HG02852 (cell line): ENCODE data around the gene RGS6.
"Not testable (repeated sequence)": the region's sequence is repeated elsewhere in the genome, so short reads cannot be mapped to it uniquely, and the experiment has no call there.

ENCODE experiments used
- ATAC-seq: cut with Tn5 transposase; IDR thresholded peaks from one replicate; pipeline ENCODE4 v1.9.1; 2021; ENCODE audit warnings: mild to moderate bottlenecking, moderate library complexity; ENCODE audit not compliant: unreplicated experiment

Gene RGS6

GRCh38 chr14:71932229-71932981 is at the start of gene RGS6:
TSS of gene RGS6 (plus strand) at chr14:71932429.
- ATAC-seq: no peak

- no peak for ATAC-seq
Measured at GRCh38 chr14:71883094-71883493, 49.1 kb upstream of the RGS6 start.

- no peak for ATAC-seq
Measured at GRCh38 chr14:71885301-71885700, 46.9 kb upstream of the RGS6 start.

- not testable (repeated sequence) for ATAC-seq
Measured at GRCh38 chr14:71887802-71888201, 44.4 kb upstream of the RGS6 start.

GRCh38 chr14:71890541-71890940 is 41.7 kb upstream of the RGS6 start:
- no peak for ATAC-seq

GRCh38 chr14:71891185-71891584 is 41.0 kb upstream of the RGS6 start:
- ATAC-seq: no peak

GRCh38 chr14:71891970-71892369 is 40.3 kb upstream of the RGS6 start:
- no peak for ATAC-seq

DNA sequence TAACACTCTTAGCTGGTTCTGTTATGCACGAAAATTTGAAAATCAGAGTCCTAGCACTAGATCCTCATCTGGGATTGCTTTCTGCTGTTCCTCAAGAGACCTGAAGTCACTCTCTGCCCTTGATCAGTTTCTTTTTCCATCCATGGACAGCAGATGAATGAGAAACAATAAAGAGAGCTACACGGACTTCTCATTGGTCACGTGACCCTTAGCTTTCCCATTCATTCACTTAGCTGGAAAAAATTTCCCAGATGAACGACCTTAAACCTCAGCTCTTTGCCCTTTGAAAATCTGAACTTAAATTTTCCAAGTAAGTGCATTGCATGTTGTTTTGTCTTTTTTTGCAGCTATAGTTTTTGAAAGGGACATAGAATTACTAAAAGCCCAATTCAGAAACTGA is 27.2 kb upstream of the RGS6 start:
- ATAC-seq: no peak

DNA sequence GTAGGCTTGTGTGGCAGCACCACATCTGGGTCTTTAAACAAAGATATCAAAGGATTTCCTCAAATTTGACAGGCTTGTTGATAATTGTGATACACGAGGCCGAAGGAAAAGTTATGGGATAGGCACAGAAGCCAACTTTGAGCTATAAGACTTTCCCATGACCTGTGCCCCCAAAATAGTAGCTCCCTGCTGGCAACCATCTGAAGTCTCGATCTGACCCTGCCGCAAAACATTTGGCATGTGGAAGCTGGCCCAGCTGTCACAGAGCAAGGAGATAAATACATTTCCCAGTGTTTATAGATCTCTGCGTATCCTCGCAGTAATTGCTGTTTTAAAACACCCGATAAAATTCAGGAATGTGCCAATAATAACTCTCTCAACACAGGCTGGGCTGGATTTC is 26.4 kb upstream of the RGS6 start:
- ATAC-seq: no peak

- ATAC-seq: no peak
Measured at GRCh38 chr14:71907793-71908515, 24.3 kb upstream of the RGS6 start.

DNA sequence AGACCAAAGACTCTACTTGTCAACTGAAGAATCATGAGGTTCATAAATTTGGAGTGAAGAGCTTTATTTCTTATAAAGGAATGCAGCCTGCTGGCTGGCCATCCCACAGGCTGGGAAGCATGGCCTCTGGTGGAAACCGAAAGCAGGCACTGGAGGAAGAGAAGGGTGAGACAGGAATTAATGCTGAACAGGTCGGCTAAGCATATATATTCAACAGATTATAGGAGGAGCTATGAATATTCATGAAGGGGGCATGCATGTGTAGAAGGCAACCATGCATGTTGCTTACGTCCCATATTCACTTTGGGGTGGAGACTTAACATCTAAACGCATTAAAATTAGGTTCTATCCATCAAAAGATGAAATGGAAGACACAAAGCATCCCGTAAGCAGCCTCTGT is 20.6 kb upstream of the RGS6 start:
- ATAC-seq: no peak

- ATAC-seq: no peak
Measured at GRCh38 chr14:71913342-71913741, 18.9 kb upstream of the RGS6 start.

GRCh38 chr14:71918955-71919354 is 13.3 kb upstream of the RGS6 start:
- no peak for ATAC-seq

DNA sequence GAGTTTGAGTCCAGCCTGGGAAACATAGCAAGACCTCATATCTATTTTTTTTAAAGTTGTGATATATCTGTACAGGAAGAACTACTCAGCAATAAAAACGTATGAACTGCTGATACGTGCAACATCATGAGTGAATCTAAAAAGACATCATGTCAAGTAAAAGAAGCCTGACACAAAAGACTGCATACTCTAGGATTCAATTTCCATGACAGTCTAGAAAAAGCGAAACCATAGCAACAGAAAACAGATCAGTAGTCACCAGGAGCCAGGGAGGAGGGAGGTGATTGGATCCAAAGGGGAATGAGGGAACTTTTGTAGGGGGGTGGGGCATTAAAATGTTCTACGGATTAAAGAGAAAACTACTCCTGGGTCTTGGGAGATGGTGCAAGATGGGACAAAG is 8.7 kb upstream of the RGS6 start:
- ATAC-seq: no peak

- no peak for ATAC-seq
Measured at GRCh38 chr14:71931492-71932228, 569 bp upstream of the RGS6 start.

DNA sequence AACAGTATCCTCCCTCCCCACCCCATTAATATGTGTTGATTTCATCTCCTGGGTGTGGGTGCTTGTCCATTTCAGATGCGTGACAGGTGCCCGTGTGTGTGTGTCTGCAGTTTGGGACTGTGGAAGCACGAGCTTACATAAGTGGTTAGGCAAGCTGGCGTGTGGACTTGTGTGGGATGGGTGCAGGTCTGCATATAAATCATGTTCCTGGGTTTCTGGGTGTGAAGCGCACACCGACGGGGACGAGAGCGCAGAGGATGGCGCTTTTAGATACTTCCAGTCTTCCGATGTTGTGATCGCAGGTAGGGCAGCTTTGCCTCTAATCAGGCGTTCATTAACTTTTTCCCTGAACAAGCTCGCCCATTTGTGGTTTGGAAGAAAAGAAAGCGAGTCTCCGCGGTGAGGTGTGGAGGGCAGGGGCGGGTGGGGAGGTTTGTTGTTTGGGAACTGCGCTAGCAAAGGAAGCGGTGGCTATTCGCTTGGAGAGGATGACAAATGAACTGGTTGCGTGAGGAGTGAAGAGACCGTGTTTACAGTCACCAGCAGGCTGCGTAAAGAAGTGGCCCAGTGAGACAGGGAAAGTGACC is 865 bp downstream of the RGS6 start:
- ATAC-seq: no peak

DNA sequence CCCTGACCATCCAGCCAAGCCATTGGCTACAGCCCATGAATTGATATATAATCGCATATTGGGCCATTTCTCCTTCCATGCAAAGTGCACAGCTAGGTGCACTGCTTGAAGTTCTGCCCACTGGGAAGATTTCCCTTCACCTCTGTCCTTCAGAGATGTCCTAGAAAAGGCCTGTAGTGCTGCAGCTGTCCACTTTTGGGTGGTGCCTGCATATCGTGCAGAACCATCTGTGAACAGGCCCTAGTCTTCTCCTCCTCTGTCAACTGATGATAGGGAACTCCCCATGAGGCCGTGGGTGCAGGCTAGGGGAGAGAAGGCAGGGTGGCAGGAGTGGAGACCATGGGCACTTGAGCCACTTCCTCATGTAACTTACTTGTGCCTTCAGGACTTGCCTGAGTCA is 6.0 kb downstream of the RGS6 start:
- not testable (repeated sequence) for ATAC-seq

DNA sequence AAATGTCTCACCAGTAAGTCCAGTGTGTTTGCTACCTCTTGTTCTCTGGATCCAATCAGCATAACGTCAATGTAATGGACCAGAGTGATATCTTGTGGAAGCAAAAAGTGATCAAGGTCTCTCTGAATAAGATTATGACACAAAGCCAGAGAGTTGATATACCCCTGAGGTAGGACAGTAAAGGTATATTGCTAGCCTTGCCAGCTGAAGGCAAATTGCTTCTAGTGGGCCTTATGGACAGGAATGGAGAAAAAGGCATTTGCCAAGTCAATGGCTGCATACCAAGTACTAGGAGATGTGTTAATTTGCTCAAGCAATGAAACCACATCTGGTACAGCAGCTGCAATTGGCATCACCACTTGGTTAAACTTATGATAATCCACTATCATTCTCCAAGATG is 7.1 kb downstream of the RGS6 start:
- ATAC-seq: not testable (repeated sequence)

- ATAC-seq: not testable (repeated sequence)
Measured at GRCh38 chr14:71940500-71940899, 8.3 kb downstream of the RGS6 start.

GRCh38 chr14:71941616-71942015 is 9.4 kb downstream of the RGS6 start:
- ATAC-seq: not testable (repeated sequence)

- ATAC-seq: no peak
Measured at GRCh38 chr14:71942904-71943694, 10.9 kb downstream of the RGS6 start.
